ENCODE data around the gene RNF31. TPM values are rescaled to one million over a fixed set of nuclear protein-coding genes. Genes with fewer than 3 reads are reported as not detected.

The RNF31 gene
- polyA plus RNA-seq, 1 donor from 2014 or later = 98.7 TPM

GRCh38 chr14:24130380-24130716, 16.9 kb upstream of the RNF31 start, which contains the start of gene FITM1:
FITM1 (plus strand) TSS chr14:24130659; CDS start chr14:24131564, 905 bp downstream.
- Histone ChIP-seq H3K9ac (ENCODE audit: low read length) (no peak within 1 kb of the TSS), H3K9me3 (ENCODE audit: low read length) (no peaks in the 10 kb centered on the region), H3K79me2 (replicated peaks; ENCODE audit: insufficient read depth, low read length) (no peaks in the 10 kb centered on the region), H3K4me3 (ENCODE audit: low read length) (no peak within 1 kb of the TSS), H2AFZ (ENCODE audit: low read depth, low read length) (no peak within 1 kb of the TSS), H3K9me2 (ENCODE audit: insufficient read depth, low read length) (no peaks in the 10 kb centered on the region), H3K4me2 (ENCODE audit: low read length) (no peak within 1 kb of the TSS), H4K20me1 (ENCODE audit: insufficient read depth) (no peaks in the 10 kb centered on the region), H3K36me3 (ENCODE audit: insufficient read depth, low read length) (no peaks in the 10 kb centered on the region), H3K27me3 (ENCODE audit: insufficient read depth, low read depth, low read length) (no peaks in the 10 kb centered on the region), H3F3A (ENCODE audit: insufficient read depth, low read length, poor library complexity, severe bottlenecking) (no peaks in the 10 kb centered on the region), H3K27ac (ENCODE audit: low read length) (no peak within 1 kb of the TSS)
- TF ChIP-seq EZH2 (IDR thresholded peaks at IDR 0.05; ENCODE audit: borderline replicate concordance, insufficient read depth, low read length, poor library complexity, severe bottlenecking) (no peak), MXI1 (conservative IDR thresholded peaks at IDR 0.05; ENCODE audit: poor library complexity, severe bottlenecking) (no peak)

- Histone ChIP-seq H3K79me2 (replicated peaks; ENCODE audit: insufficient read depth, low read length) (no peaks in the 10 kb centered on the region), H3K4me3 (ENCODE audit: low read length) (no peak overlapping the region), H3K36me3 (ENCODE audit: insufficient read depth, low read length) (no peaks in the 10 kb centered on the region), H3K9me3 (ENCODE audit: low read length) (no peaks in the 10 kb centered on the region), H3F3A (ENCODE audit: insufficient read depth, low read length, poor library complexity, severe bottlenecking) (no peaks in the 10 kb centered on the region), H2AFZ (ENCODE audit: low read depth, low read length) (no peak overlapping the region), H3K4me2 (ENCODE audit: low read length) (no peak overlapping the region), H3K27me3 (ENCODE audit: insufficient read depth, low read depth, low read length) (no peaks in the 10 kb centered on the region), H4K20me1 (ENCODE audit: insufficient read depth) (no peaks in the 10 kb centered on the region), H3K9ac (ENCODE audit: low read length) (no peak overlapping the region), H3K9me2 (ENCODE audit: insufficient read depth, low read length) (no peaks in the 10 kb centered on the region), H3K27ac (ENCODE audit: low read length) (no peak overlapping the region)
- TF ChIP-seq MXI1 (conservative IDR thresholded peaks at IDR 0.05; ENCODE audit: poor library complexity, severe bottlenecking) (no peak), RAD21 (conservative IDR thresholded peaks at IDR 0.05) (no peak), EP300 (conservative IDR thresholded peaks at IDR 0.05; ENCODE audit: poor library complexity, severe bottlenecking) (no peak), SMC3 (conservative IDR thresholded peaks at IDR 0.05; ENCODE audit: poor library complexity) (no peak), REST (IDR thresholded peaks at IDR 0.05; ENCODE audit: borderline replicate concordance) (no peak), CTCF (IDR thresholded peaks at IDR 0.05; ENCODE audit: poor library complexity, severe bottlenecking) (no peak), TAF1 (IDR thresholded peaks at IDR 0.05; ENCODE audit: low read depth) (no peak), EZH2 (IDR thresholded peaks at IDR 0.05; ENCODE audit: borderline replicate concordance, insufficient read depth, low read length, poor library complexity, severe bottlenecking) (no peak), POLR2AphosphoS5 (IDR thresholded peaks at IDR 0.05) (no peak)
Observed at GRCh38 chr14:24130717-24131548, 16.4 kb upstream of the RNF31 start.

Measured in neural cell (in vitro differentiated cells).